ENCODE results near the gene CCZ1B.
"Not testable (repeated sequence)": the region's sequence is repeated elsewhere in the genome, so short reads cannot be mapped to it uniquely, and the experiment has no call there.

DNA sequence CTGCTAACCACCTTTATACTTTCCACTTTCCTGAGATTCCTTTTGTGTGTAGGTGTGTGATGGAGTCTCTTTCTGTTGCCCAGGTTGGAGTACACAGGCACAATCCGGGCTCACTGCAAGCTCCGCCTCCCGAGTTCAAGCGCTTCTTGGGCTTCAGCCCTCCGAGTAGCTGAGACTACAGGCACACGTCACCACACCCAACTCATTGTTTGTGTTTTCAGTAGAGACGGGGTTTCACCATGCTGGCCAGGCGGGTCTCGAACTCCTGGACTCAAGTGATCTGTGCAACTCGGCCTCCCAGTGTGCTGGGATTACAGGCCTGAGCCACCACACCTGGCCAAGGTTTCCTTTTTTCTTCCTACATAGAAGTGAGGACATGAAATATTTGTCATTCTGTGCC is 38.7 kb upstream of the CCZ1B start:
- not testable (repeated sequence) for TF ChIP-seq CTCF, POLR2A (IDR thresholded peaks at IDR 0.05)

Data from heart left ventricle (tissue), 13 donors.